HT1080 (cell line): ENCODE data around the gene CBFB. TPM values are rescaled to one million over a fixed set of nuclear protein-coding genes. Genes with fewer than 3 reads are reported as not detected.
"Not testable (repeated sequence)": the region's sequence is repeated elsewhere in the genome, so short reads cannot be mapped to it uniquely, and the experiment has no call there.

Experiments used
- DNase-seq: peaks from one replicate; pipeline ENCODE4 v3.0.0-alpha.2; 2015; ENCODE audit warnings: low read depth
- total RNA-seq: library from RNA; depleted of rRNA; stranded (reverse); fragments of >200 nt; shearing (Covaris generic); gene quantifications from 2 replicates; pipeline ENCODE4 v1.2.3, GENCODE V29; 2014

The CBFB gene
- total RNA-seq, 1 experiment from 2014 or later: 93.7 TPM

GRCh38 chr16:67093098-67093726 is 64.3 kb downstream of the CBFB start:
- DNase-seq: no peak

- DNase-seq: no peak
These were observed 69.7 kb downstream of the CBFB start for GRCh38 chr16:67098599-67098998.

GRCh38 chr16:67100569-67101310 is 71.8 kb downstream of the CBFB start:
- DNase-seq: no peak

- peak; percentile 31 for DNase-seq
These were observed 72.5 kb downstream of the CBFB start for GRCh38 chr16:67101311-67102082.

GRCh38 chr16:67104061-67104460 is 75.1 kb downstream of the CBFB start:
- peak; percentile 50 for DNase-seq

GRCh38 chr16:67104845-67105244 is 75.9 kb downstream of the CBFB start:
- DNase-seq: no peak

GRCh38 chr16:67105246-67105645 is 76.3 kb downstream of the CBFB start:
- DNase-seq: no peak

GRCh38 chr16:67105881-67106280 is 76.9 kb downstream of the CBFB start:
- no peak for DNase-seq

GRCh38 chr16:67108489-67108888 is 79.5 kb downstream of the CBFB start:
- DNase-seq: no peak

- DNase-seq: no peak
These were observed 80.0 kb downstream of the CBFB start for GRCh38 chr16:67108931-67109406.

GRCh38 chr16:67109407-67110135 is 80.6 kb downstream of the CBFB start, which contains the start of gene PHAF1:
Gene PHAF1 (plus strand): TSS chr16:67109941. CDS start chr16:67110176, 235 bp downstream.
- DNase-seq: peak; percentile 88

GRCh38 chr16:67111951-67112444 is 83.0 kb downstream of the CBFB start:
- DNase-seq: no peak

- DNase-seq: no peak
These were observed 83.8 kb downstream of the CBFB start for GRCh38 chr16:67112591-67113399.

GRCh38 chr16:67114793-67115192 is 85.8 kb downstream of the CBFB start:
- no peak for DNase-seq

GRCh38 chr16:67115639-67116038 is 86.7 kb downstream of the CBFB start:
- peak; percentile 94 for DNase-seq

- peak; percentile 22 for DNase-seq
These were observed 87.7 kb downstream of the CBFB start for GRCh38 chr16:67116388-67117311.

- no peak for DNase-seq
These were observed 88.8 kb downstream of the CBFB start for GRCh38 chr16:67117716-67118115.

- DNase-seq: no peak
These were observed 91.1 kb downstream of the CBFB start for GRCh38 chr16:67120025-67120424.

- DNase-seq: not testable (repeated sequence)
These were observed 93.8 kb downstream of the CBFB start for GRCh38 chr16:67122799-67123198.
